Esophagus muscularis mucosa (tissue), 4 donors: Measurements from ENCODE around the gene ABCC9. TPM values are rescaled to one million over a fixed set of nuclear protein-coding genes. Genes with fewer than 3 reads are reported as not detected.

Experiments used
- DNase-seq: peaks from one replicate; pipeline ENCODE4 v3.0.0-alpha.2; 2017; ENCODE audit errors: extremely low spot score
- H3K27ac ChIP-seq, 4 donors: fragments of 200-600 bp; sonication (generic); replicated peaks in 1 of 4; 1 replicate in 3 of 4; 2 replicates in 1 of 4; pipeline ENCODE4 v1.5.1; 2016 to 2019; ENCODE audit warnings: mild to moderate bottlenecking in 1 of 4
- H3K27me3 ChIP-seq, 4 donors: fragments of 200-600 bp; sonication (generic); one replicate each; pipeline versions ENCODE4 v1.5.1 to v1.6.0; 2016 to 2019
- H3K36me3 ChIP-seq, 4 donors: fragments of 200-600 bp; sonication (generic); one replicate each; pipeline ENCODE4 v1.5.1; 2016 to 2019
- H3K4me1 ChIP-seq, 4 donors: fragments of 200-600 bp; sonication (generic); one replicate each; pipeline ENCODE4 v1.5.1; 2016 to 2019
- H3K4me3 ChIP-seq, 4 donors: fragments of 200-600 bp; sonication (generic); 1 replicate in 2 of 4; 2 replicates in 2 of 4; pipeline ENCODE4 v1.5.1; 2016 to 2019; ENCODE audit warnings: mild to moderate bottlenecking in 4 of 4, moderate library complexity in 1 of 4
- H3K9me3 ChIP-seq, 4 donors: fragments of 200-600 bp; sonication (generic); 1 replicate in 3 of 4; 2 replicates in 1 of 4; pipeline ENCODE4 v1.5.1; 2016 to 2019
- CTCF ChIP-seq, 3 experiments: fragments of 200-600 bp in 2 of 3; fragments of 450-650 bp in 1 of 3; sonication (generic) in 2 of 3; IDR thresholded peaks; one replicate each; pipeline ENCODE4 v1.5.1; 2017 to 2019; ENCODE audit warnings: antibody characterized with exemption in 3 of 3, mild to moderate bottlenecking in 2 of 3, moderate library complexity in 1 of 3
- EP300 ChIP-seq: sonication (generic); formaldehyde crosslinking; IDR thresholded peaks from one replicate; pipeline ENCODE4 v1.6.1; 2017; ENCODE audit warnings: antibody characterized with exemption
- POLR2A ChIP-seq: fragments of 450-650 bp; IDR thresholded peaks from one replicate; pipeline ENCODE4 v1.6.1; 2017; ENCODE audit warnings: antibody characterized with exemption, moderate library complexity, mild to moderate bottlenecking, low read depth
- POLR2AphosphoS5 ChIP-seq, 2 donors: sonication (generic); formaldehyde crosslinking; IDR thresholded peaks; one replicate each; pipeline ENCODE4 v1.6.1; 2017; ENCODE audit warnings: antibody characterized with exemption in 2 of 2
- WGBS: methylation state at CpG from one replicate; pipeline ENCODE4 v1.1.5; 2018; 5-methylcytosine and 5-hydroxymethylcytosine counted together
- intact Hi-C: fragments of 100-400 bp; cut with DNase I; formaldehyde crosslinking; loops from one replicate; pipeline ENCODE4 v1.15.1; 2023
- total RNA-seq, 4 donors: library from RNA; depleted of rRNA; stranded (reverse); fragments of >200 nt; gene quantifications; one replicate each; pipeline versions ENCODE4 v1.1.0 to v1.2.1, GENCODE V29; 2016

Gene ABCC9
- total RNA-seq, 4 donors from 2014 or later, result 44.1 to 58.6 (median 50.9) TPM

DNA sequence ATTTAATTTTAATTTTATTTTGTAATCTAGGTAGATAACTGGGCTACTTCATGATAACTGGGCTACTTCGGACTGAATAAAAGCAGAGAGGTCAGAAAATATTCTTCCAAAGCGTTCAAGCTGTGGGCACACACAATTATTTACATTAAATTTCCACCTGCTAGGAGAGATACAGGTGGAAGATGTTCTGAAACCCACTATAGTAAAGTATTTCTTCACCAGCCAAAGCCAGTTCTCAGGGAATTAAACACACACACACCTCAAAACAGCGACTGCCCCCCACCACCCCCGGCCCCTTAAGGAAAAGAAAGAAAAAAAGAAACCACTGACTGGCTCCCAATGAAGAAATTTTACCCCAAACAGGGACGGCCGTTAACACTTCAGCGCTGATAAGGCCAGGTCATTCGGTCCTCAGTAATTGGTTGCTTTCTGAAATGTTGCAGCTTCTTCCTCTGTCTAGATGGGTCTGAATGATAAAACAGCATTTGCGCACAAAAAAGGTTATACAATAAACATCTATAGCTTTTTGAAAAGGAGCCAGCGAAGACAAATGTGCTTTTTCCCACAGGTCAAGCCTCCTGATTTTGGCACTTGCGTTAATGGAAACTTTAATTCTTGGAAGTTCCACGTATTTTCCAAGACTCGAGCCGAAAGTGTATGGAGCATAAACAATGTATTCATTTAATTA, 165.9 kb downstream of the ABCC9 start:
- no peak for DNase-seq
- TF ChIP-seq POLR2AphosphoS5 (IDR thresholded peaks at IDR 0.05), result no peak
- TF ChIP-seq EP300, result no peak
- no peak for TF ChIP-seq CTCF (IDR thresholded peaks at IDR 0.05)
- no peak for TF ChIP-seq POLR2A
- no peaks in the 10 kb centered on the region for H3K36me3 ChIP-seq
- peak overlapping the region; percentile 87 to 92 (median 88) for H3K27ac ChIP-seq
- WGBS, result 11% methylated on average over 14 of the region's 14 CpGs
- H3K27me3 ChIP-seq, result no peaks in the 10 kb centered on the region
- intact Hi-C loops, result loop anchor here (2.0 kb wide), 1 partner anchor 166 kb away; the partner anchor contains the start of gene ABCC9
- H3K9me3 ChIP-seq, result no peaks in the 10 kb centered on the region
- H3K4me3 ChIP-seq, result peak overlapping the region; percentile 57 to 73 (median 68)
- peaks cover 13 to 54% (median 39%) of the 10 kb centered on the region in 4 donors for H3K4me1 ChIP-seq

GRCh38 chr12:21774358-21775132, 166.7 kb downstream of the ABCC9 start, which contains the start of gene KCNJ8:
KCNJ8 (minus strand) TSS chr12:21774706; CDS start chr12:21773616, 1,090 bp downstream.
- whole genome bisulfite sequencing, result 0% methylated on average over 30 of the region's 49 CpGs
- DNase-seq, result peak; percentile 95
- no peaks in the 10 kb centered on the region for H3K27me3 ChIP-seq
- peaks cover 13 to 48% (median 38%) of the 10 kb centered on the region in 4 donors for H3K4me1 ChIP-seq
- intact Hi-C loops, result loop anchor here (2.0 to 5.0 kb wide), 3 partner anchors 53 to 166 kb away; partner anchors contain the start of gene ABCC9
- H3K27ac ChIP-seq, result peak within 1 kb of the TSS; percentile 87 to 92 (median 88)
- TF ChIP-seq POLR2A (peak; percentile 36), EP300 (peak; percentile 34), POLR2AphosphoS5 (IDR thresholded peaks at IDR 0.05) (peak; percentile 17 to 72), CTCF (IDR thresholded peaks at IDR 0.05) (no peak)
- no peaks in the 10 kb centered on the region for H3K9me3 ChIP-seq
- peak within 1 kb of the TSS; percentile 57 to 73 (median 68) for H3K4me3 ChIP-seq
- H3K36me3 ChIP-seq, result peaks cover 0 to 4% (median 0%) of the 10 kb centered on the region in 4 donors

DNA sequence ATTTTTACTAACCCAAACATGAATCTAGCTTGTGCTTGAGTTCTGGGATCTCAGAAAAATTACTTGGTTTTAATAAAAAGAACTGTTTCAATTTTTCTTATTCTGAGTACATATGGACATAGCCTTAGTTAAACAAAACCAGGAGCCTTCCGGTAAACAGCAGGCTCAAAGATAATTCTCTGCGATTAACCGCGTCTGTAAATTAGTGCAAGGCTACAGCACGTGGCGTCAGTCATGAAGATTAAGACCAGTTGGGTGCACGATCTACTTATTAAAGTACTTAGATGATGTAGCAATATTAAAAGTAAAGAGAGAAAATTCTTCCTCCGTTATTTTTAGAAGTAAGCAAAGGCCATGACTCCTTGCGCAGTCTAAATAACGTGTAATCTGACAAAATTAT, 167.4 kb downstream of the ABCC9 start:
- Histone ChIP-seq H3K27ac (peak overlapping the region; percentile 87 to 92 (median 88)), H3K27me3 (no peaks in the 10 kb centered on the region), H3K9me3 (no peaks in the 10 kb centered on the region), H3K4me1 (peaks cover 13 to 48% (median 38%) of the 10 kb centered on the region in 4 donors), H3K4me3 (peak overlapping the region; percentile 57 to 73 (median 68)), H3K36me3 (peaks cover 0 to 4% (median 0%) of the 10 kb centered on the region in 4 donors)
- WGBS, result 7% methylated on average over 10 of the region's 10 CpGs
- DNase-seq, result no peak
- intact Hi-C loops, result loop anchor here (2.0 to 5.0 kb wide), 3 partner anchors 53 to 167 kb away; partner anchors contain the start of gene ABCC9
- TF ChIP-seq CTCF (IDR thresholded peaks at IDR 0.05) (no peak), POLR2AphosphoS5 (IDR thresholded peaks at IDR 0.05) (no peak), EP300 (no peak), POLR2A (no peak)

GRCh38 chr12:21773263-21773741, 167.9 kb downstream of the ABCC9 start:
- DNase-seq, result no peak
- H3K36me3 ChIP-seq, result peaks cover 0 to 4% (median 0%) of the 10 kb centered on the region in 4 donors
- intact Hi-C loops, result loop anchor here (5.0 kb wide), 2 partner anchors 54 to 119 kb away; no protein-coding TSS in a partner anchor

More at GRCh38 chr12:21773263-21773741, 167.9 kb downstream of the ABCC9 start:
- TF ChIP-seq EP300 (no peak), POLR2A (no peak), POLR2AphosphoS5 (IDR thresholded peaks at IDR 0.05) (peak; percentile 32 to 63), CTCF (IDR thresholded peaks at IDR 0.05) (peak; percentile 43 to 50 (median 50))
- WGBS, result 23% methylated on average over 20 of the region's 23 CpGs
- no peaks in the 10 kb centered on the region for H3K9me3 ChIP-seq
- H3K4me1 ChIP-seq, result peaks cover 13 to 48% (median 38%) of the 10 kb centered on the region in 4 donors
- H3K27ac ChIP-seq, result peak overlapping the region; percentile 87 to 92 (median 88)
- H3K27me3 ChIP-seq, result no peaks in the 10 kb centered on the region
- H3K4me3 ChIP-seq, result peak overlapping the region; percentile 57 to 73 (median 68)
